GM19240 (cell line): ENCODE measurements around the gene TENM4.
"Not testable (repeated sequence)": the region's sequence is repeated elsewhere in the genome, so short reads cannot be mapped to it uniquely, and the experiment has no call there.

Source experiments
- DNase-seq: peaks from one replicate; pipeline ENCODE4 v3.0.0; 2011; ENCODE audit warnings: low spot score; ENCODE audit not compliant: insufficient read length

Gene TENM4

GRCh38 chr11:78856211-78856610, 584.6 kb downstream of the TENM4 start:
- DNase-seq: no peak

GRCh38 chr11:78855116-78855515, 585.7 kb downstream of the TENM4 start:
- DNase-seq: no peak

DNA sequence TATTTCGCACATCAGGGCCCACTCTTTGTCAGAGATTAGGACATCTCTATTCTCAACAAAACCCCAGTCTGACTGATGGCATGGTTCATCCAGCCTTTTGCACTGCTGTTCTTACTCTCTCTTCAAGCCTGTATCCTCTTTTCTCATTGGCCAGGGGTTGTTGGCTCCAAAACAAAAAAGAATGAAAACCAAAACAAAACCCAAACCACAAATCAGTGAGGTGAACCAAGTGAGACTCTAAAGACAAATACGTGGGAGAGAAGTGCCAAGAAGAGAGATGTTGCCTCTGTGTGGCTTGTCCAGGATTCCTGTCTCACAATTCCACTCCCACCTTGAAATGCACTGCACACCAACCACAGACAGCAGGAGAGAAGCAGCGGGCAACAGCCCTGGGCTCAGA, 587.3 kb downstream of the TENM4 start:
- DNase-seq: no peak

DNA sequence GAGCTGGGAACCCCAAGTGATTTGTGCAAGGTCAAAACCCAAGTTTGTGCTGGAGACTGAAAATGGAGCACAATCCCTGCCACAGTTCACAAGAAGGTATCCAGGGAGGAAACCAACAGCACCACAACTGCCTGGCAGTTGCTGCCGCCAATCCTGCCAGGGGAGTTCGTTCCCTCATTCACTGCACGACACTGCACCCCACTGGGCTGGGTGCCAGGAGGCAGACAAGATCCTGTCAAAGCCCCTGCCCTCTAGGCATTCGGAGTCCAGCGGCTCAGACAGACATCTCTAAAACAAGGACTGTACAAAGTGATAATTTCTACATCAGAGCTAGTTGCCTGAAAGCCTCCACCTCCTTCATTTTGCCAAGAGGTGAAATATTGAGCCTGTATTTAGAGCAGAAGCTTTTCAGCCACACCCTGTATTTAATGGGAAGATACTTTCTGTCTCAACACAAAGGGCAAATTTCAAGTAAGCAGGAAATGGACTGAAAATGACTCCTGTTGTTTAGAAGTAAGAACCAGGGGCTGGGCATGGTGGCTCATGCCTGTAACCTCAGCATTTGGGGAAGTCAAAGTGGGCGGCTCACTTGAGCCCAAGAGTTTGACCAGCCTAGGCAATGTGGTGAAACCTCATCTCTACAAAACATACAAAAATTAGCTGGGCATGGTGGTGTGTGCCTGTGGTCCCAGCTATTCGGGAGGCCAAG, 588.8 kb downstream of the TENM4 start:
- DNase-seq: no peak

DNA sequence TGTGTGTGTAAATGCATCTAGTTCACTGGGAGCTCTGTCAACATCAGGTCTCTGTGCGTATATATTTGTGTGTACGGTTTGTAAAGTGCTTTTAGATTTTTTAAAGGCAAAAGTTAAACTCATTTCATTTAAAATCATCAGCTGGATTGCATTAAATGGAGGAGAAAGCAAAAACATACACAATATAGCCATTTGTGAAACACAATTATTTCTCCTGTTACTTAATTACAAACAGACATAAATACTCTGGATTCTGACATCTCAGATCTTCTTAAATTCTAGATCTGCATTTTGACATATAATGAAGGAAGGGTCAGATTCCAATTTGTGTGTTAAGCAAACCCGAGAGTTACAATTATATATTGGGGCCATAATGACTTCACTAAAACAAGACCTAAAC, 590.8 kb downstream of the TENM4 start:
- DNase-seq: no peak

DNA sequence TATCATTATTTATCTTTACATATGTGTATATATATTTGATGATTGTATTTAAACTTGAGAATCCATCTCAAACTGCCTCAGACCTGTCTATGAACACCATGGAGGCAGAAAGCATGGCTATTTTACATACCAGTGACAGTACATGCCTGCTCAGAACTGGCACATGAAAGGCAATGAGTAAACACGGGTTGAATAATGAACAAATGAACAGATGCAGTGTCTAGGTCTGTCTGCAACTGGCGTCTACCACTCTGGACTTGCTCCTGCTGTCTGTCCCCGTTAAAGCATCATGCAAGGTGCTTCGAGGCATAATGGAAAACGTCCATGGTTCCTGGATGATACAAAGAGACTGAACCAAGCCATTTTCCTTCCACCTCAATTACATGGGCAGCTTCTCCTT, 594.6 kb downstream of the TENM4 start:
- DNase-seq: no peak

DNA sequence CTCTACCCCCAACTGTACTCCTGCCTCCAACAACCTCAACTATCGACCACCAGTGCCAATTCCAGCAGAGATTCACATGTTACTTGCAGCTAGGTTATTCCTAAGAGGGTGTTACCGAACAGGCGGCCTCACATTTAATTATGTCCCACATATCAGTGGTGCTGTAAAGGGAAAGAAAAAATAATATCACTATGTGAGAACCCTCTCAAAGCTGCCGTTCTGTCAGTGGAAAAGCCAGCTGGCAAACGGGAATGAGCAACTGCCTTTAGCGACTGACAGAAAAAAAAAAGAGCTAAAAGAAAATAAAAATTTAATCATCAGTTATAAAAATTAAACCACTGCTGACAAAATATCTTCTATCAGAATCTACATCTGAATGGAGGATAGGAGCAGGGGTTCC, 595.3 kb downstream of the TENM4 start:
- DNase-seq: no peak

DNA sequence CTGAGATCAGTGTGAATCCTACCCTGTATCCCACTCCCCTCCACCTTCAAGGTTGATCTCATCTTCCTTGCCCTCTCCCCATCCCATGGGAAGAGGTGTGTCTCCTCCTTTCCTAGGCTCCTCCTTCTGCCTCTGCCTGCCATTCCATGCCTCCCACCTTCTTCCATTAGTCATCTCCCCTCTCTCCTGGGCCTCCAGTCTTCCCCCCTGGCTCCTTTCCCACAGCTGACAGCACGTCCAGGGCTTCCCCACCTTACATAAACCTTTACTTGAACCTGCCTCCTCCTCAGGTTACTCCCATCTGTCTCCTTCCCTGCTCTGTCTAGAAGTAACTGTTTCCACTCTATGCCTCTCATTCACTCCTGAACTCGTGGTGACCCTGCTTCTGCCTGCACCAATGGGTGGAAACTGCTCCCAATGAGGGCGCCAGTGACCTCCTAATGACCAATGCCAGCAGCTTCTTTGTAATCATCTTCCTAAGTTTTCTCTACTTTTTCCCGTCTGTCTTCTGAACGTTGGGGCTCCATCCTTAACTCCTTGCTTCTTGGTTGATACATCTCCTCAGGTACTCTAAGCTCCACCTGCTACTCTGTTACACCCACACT, 599.3 kb downstream of the TENM4 start:
- DNase-seq: no peak

DNA sequence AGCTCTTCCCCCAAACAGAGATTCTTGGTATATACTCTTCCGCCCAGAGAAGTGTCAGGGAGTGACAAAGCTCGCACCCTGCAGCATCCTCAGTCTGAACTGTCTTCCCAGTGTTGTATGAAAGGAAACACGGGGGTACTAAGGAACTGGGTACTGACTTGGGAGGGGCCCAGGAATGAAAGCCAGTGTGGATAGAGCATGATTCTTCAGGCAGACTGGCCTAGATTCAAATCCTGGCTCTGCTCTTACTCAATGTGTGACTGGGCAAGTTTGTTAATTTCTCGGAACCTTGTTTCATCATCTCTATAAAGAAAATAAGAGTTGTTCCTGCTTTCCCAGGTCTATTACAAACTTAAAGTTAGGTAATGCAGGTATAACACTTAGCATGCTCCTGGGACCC, 600.2 kb downstream of the TENM4 start:
- DNase-seq: no peak

DNA sequence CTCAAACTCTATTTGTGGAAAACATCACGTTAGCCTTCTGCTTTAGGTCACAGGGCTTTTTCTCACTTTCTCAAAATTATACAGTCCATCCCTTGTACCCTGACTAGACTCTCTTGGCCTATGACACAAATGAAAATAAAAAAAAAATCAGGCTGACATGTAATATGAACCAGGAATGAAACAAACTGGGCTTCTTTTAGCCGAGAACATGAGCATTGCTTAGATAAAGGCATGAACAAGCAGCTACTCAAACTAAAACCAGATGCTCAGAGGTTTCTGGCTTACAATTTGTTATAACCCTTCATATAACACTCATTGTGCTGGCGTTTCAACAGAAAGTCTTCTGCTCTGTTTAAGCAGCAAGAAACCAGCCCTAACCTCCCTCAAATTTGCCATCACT, 600.6 kb downstream of the TENM4 start:
- DNase-seq: no peak

DNA sequence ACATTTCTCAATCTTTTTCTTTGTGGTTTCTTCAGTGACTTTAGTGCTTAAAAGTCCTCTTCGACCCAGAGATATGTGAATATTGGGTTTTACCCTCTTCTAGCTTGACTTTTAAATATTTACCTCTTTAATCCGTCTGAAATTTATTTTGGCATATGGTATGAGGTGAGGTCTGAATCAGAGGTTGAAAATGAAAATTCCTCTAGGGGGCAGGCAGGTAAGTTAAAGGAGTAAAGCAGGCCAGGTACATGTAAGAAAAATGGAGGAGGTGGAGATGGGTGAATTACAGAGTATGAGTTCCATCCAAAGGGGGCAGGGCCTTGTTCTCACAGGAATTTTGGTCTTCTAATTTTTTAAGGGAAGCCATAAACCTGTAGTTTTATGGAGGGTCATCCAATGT, 602.4 kb downstream of the TENM4 start:
- no peak for DNase-seq

GRCh38 chr11:78835646-78836045, 605.2 kb downstream of the TENM4 start:
- DNase-seq: no peak

DNA sequence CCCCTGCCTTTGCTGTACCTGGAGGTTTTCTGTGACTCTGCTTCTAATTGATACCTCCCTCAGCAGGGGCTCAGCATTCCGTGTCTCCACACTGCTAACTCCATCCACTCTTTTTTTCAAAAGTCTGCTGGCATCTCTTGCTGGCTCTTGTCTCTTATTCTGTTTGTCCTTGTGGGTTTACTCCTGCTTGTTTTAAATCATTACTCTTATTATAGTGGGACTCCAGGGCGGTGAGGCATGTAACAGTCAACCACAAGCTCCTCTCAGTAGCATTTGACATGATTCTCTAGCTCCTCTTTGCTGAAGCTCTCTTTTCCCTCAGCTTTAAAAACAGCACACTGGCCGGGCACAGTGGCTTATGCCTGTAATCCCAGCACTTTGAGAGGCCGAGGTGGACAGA, 605.9 kb downstream of the TENM4 start:
- no peak for DNase-seq

DNA sequence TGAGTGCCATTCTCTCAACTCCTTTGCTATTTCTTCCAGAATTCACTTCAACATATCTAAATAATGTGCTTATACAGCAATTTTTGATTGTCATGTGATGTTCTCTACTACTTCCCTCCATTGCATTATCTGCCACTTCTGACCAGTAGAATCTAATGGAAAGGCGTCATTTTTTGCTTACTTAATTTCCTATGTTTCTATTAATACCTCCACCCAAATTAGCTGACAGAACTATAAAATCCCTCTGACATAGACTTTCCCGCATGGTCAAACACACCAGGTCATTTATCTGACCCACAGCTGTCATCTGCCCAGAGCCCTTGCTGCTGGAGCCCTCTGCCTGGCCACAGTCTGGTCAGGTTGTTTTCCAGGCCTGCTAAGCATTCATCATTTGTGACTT, 607.6 kb downstream of the TENM4 start:
- DNase-seq: no peak

- no peak for DNase-seq
Observed at GRCh38 chr11:78832226-78832947, 608.4 kb downstream of the TENM4 start.

- DNase-seq: no peak
Observed at GRCh38 chr11:78831571-78831970, 609.3 kb downstream of the TENM4 start.

GRCh38 chr11:78830277-78830819, 610.5 kb downstream of the TENM4 start:
- no peak for DNase-seq

DNA sequence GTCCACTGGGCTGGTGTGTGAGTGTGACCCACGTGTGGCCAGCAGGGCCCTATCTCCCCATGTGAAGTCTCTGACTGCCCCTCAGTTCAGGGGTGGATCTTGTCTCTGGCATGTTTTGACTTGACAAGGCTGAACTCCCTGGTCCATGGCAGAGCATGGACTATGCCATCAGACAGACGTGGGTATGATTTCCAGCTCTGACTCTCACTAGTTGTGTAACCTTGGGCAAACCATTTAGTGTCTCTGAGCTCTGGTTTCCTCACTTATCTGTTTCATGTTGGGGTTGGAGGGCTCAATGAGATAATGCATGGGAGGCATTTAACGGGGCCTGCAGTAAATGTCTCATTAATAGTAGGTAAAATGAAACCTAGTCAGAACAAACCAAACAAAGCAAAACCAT, 611.7 kb downstream of the TENM4 start:
- no peak for DNase-seq

DNA sequence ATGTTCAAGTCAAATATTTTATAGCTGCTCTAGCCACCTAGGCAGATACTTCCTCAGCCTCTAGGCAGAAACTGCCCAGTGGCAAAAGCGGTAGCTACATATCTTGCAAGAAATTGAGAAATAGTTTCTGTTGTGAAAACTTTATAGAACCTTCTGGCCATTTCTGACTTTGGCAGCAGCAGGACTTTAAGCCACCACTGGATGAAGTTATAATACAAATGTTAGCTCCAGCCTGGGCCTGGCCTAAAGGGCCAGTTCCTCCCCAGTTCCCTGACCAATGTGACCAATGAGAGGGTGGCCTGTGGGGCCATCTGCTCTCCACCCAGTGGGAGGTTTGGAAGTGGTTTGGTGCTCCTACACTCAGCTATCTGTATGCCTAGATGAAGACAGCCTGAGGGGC, 612.2 kb downstream of the TENM4 start:
- DNase-seq: no peak

- not testable (repeated sequence) for DNase-seq
Observed at GRCh38 chr11:78827291-78827690, 613.5 kb downstream of the TENM4 start.

DNA sequence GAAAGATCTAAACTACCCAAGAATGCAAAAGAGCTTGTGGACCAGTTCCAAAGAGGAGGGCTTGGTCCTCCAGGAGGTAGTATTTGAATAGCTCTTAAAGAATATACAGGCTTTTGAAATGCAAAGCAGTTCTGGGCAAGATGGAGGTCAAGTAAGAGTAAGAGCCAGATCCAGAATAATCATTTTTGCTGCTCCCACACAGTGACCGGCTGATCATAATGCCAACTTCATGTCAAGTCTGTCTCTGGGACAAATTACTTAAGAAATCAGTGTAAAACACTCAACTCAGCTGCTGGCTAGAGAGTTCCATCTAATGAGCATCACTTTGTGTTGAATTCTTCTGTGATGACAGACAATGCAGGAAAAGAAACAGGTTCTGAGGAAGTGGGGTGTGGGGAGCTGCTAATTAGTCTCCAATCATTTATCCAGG, 615.2 kb downstream of the TENM4 start:
- no peak for DNase-seq

GRCh38 chr11:78823588-78823987, 617.2 kb downstream of the TENM4 start:
- DNase-seq: no peak
